Endothelial cell of umbilical vein (primary cell): ENCODE results near the gene CAMK2D. TPM values are rescaled to one million over a fixed set of nuclear protein-coding genes. Genes with fewer than 3 reads are reported as not detected.

Source experiments
- BruUV-seq: library from RNA; stranded (reverse); fragments of 400-500 nt; replicated peaks from 2 replicates; lab custom pipeline; 2021; lab: Mats Ljungman, UMichigan
- CTCF ChIA-PET: fragments of 300-600, 350-600 bp; sonication (Branson Sonifier 250); formaldehyde crosslinking; loops from one replicate; lab custom pipeline; 2021; ENCODE audit warnings: antibody characterized with exemption, inconsistent platforms; lab: Charles Lee
- POLR2A ChIA-PET: fragments of 300-600, 350-600 bp; sonication (Branson Sonifier 250); formaldehyde crosslinking; loops from one replicate; lab custom pipeline; 2021; ENCODE audit warnings: antibody characterized with exemption, inconsistent platforms; lab: Charles Lee
- DNase-seq: peaks from one replicate; pipeline ENCODE4 v3.0.0-alpha.2; 2011; ENCODE audit warnings: low read depth, low spot score
- FAIRE-seq: peaks from 2 replicates; lab custom pipeline; 2011; peaks lifted over from hg19 to GRCh38; lab: Jason Lieb, UNC
- H2AFZ ChIP-seq: 2 replicates; pipeline ENCODE4 v1.6.0; 2012; ENCODE audit warnings: low read depth, low read length, control low read depth, inconsistent platforms
- H3K27ac ChIP-seq: 2 replicates; pipeline ENCODE4 v1.5.1; 2011; ENCODE audit warnings: low read depth, mild to moderate bottlenecking, control low read depth, low read length, moderate library complexity; ENCODE audit not compliant: insufficient read depth
- H3K27me3 ChIP-seq, 2 experiments: 2 replicates each; pipeline versions ENCODE4 v1.6.0 to v1.6.1; 2011; ENCODE audit warnings: low read length in 2 of 2, mixed read lengths in 1 of 2; ENCODE audit not compliant: control insufficient read depth in 2 of 2, insufficient read depth in 2 of 2
- H3K36me3 ChIP-seq, 2 experiments: 2 replicates in 1 of 2; 3 replicates in 1 of 2; pipeline ENCODE4 v1.5.1; 2011; ENCODE audit warnings: low read length in 2 of 2, mild to moderate bottlenecking in 1 of 2, moderate library complexity in 1 of 2; ENCODE audit not compliant: control insufficient read depth in 2 of 2, insufficient read depth in 2 of 2; ENCODE audit errors: extremely low read depth in 1 of 2
- H3K4me1 ChIP-seq: 3 replicates; pipeline ENCODE4 v1.5.1; 2011; ENCODE audit warnings: mild to moderate bottlenecking, low read length; ENCODE audit not compliant: control insufficient read depth, insufficient read depth; ENCODE audit errors: extremely low read depth
- H3K4me2 ChIP-seq: 2 replicates; pipeline ENCODE4 v1.6.1; 2011; ENCODE audit warnings: low read length, control low read depth, mixed read lengths; ENCODE audit not compliant: insufficient read depth
- H3K4me3 ChIP-seq, 3 experiments: fragments of 200-600 bp in 1 of 3; sonication (generic), shearing (Covaris generic) in 1 of 3; replicated peaks in 1 of 3; 2 replicates each; pipeline ENCODE4 v1.5.1; 2011 to 2016; ENCODE audit warnings: control low read depth in 3 of 3, low read length in 3 of 3, mild to moderate bottlenecking in 2 of 3, inconsistent platforms in 1 of 3, low read depth in 1 of 3, moderate library complexity in 1 of 3; ENCODE audit not compliant: insufficient read depth in 1 of 3
- H3K79me2 ChIP-seq: 2 replicates; pipeline ENCODE4 v1.6.0; 2012; ENCODE audit warnings: low read length, inconsistent platforms; ENCODE audit not compliant: control insufficient read depth, insufficient read depth
- H3K9ac ChIP-seq: replicated peaks from 2 replicates; pipeline ENCODE3; 2011; ENCODE audit warnings: low read length, control low read depth; ENCODE audit not compliant: insufficient read depth; ENCODE audit errors: extremely low read depth
- H3K9me1 ChIP-seq: replicated peaks from 3 replicates; pipeline ENCODE4 v1.6.0; 2011; ENCODE audit warnings: mild to moderate bottlenecking, low read length; ENCODE audit not compliant: control insufficient read depth, insufficient read depth; ENCODE audit errors: extremely low read depth
- H3K9me3 ChIP-seq: replicated peaks from 2 replicates; pipeline ENCODE4 v1.5.1; 2012; ENCODE audit warnings: low read length, inconsistent platforms; ENCODE audit not compliant: control insufficient read depth, insufficient read depth
- H4K20me1 ChIP-seq: replicated peaks from 2 replicates; pipeline ENCODE3; 2011; ENCODE audit warnings: mild to moderate bottlenecking, low read length; ENCODE audit not compliant: control insufficient read depth, insufficient read depth; ENCODE audit errors: extremely low read depth
- EZH2 ChIP-seq: IDR thresholded peaks from 2 replicates; pipeline ENCODE4 v1.6.1; 2012; ENCODE audit warnings: borderline replicate concordance, low read depth, mild to moderate bottlenecking, moderate library complexity, low read length, inconsistent platforms; ENCODE audit not compliant: severe bottlenecking
- FOS ChIP-seq: IDR thresholded peaks from 2 replicates; pipeline ENCODE4 v1.6.1; 2011; ENCODE audit warnings: mild to moderate bottlenecking, low read length, moderate library complexity, borderline replicate concordance; ENCODE audit not compliant: insufficient read depth
- GATA2 ChIP-seq: IDR thresholded peaks from 2 replicates; pipeline ENCODE4 v1.7.0; 2011; ENCODE audit warnings: low read depth, mild to moderate bottlenecking, moderate library complexity, mixed read lengths, low read length; ENCODE audit not compliant: insufficient read length, insufficient read depth
- JUN ChIP-seq: IDR thresholded peaks from 2 replicates; pipeline ENCODE4 v1.6.1; 2011; ENCODE audit warnings: borderline replicate concordance, low read depth; ENCODE audit not compliant: insufficient read length, insufficient read depth
- MYC ChIP-seq: IDR thresholded peaks from one replicate; pipeline ENCODE4 v1.6.1; 2011; ENCODE audit warnings: mild to moderate bottlenecking, low read depth, low read length
- POLR2A ChIP-seq: IDR thresholded peaks from 2 replicates; pipeline ENCODE4 v1.6.1; 2012; ENCODE audit warnings: low read depth, mild to moderate bottlenecking, control low read depth, low read length
- POLR2AphosphoS5 ChIP-seq: IDR thresholded peaks from 2 replicates; pipeline ENCODE4 v1.6.1; 2012; ENCODE audit warnings: low read depth, mild to moderate bottlenecking, control low read depth, low read length, moderate library complexity; ENCODE audit not compliant: insufficient read depth
- dilution Hi-C: fragments of 300-500 bp; cut with MboI; formaldehyde crosslinking; loops from one replicate; pipeline ENCODE4 v1.15.0; 2019; ENCODE audit warnings: low sequenced_read_pairs; ENCODE audit not compliant: extremely low pct_ligation_motif_present
- intact Hi-C: fragments of 100-400 bp; cut with micrococcal nuclease; formaldehyde crosslinking; loops from one replicate; pipeline ENCODE4 v1.10.0; 2022
- polyA plus RNA-seq, 4 experiments: library from polyadenylated mRNA; depleted of rRNA in 3 of 4; stranded (reverse) in 3 of 4; unstranded in 1 of 4; fragments of >200 nt; gene quantifications; 2 replicates each; pipeline versions ENCODE4 v1.2.1 to v1.2.3, GENCODE V29; 2011 to 2012; ENCODE audit warnings: missing spikeins in 1 of 4
- total RNA-seq: library from RNA; stranded (reverse); gene quantifications from 2 replicates; pipeline ENCODE4 v1.2.3, GENCODE V29; 2021
- TF ChIP-seq, protein P1 (sequence below), 2 donors: IDR thresholded peaks; 1 replicate in 1 of 2; 2 replicates in 1 of 2; pipeline ENCODE4 v1.5.1; 2011; ENCODE audit warnings: low read length in 2 of 2, mild to moderate bottlenecking in 2 of 2, moderate library complexity in 2 of 2, control low read depth in 1 of 2, inconsistent platforms in 1 of 2, low read depth in 1 of 2; ENCODE audit not compliant: insufficient read depth in 1 of 2; ENCODE audit errors: extremely low read depth in 1 of 2
- TF ChIP-seq, protein P2 (sequence below): IDR thresholded peaks from 2 replicates; pipeline ENCODE4 v1.6.1; 2011; ENCODE audit not compliant: insufficient read depth, insufficient read length

Gene CAMK2D
- total and polyA plus RNA-seq, 2 donors (not counting 3 experiments of a cell fraction or from before 2014, with no cell fraction given) = 10.4 to 30.7 TPM

DNA sequence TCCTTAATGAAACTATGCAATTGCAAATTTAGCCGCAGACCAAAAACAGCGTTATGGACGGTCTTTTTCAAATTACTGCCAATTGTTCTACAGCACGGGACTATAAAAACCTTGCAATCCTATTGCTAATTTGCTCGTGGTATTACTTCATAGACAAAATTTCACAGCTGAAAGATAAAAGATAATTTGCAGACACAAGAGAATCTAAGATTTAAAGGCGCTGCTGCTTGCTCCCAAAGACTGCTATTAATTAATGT is 1.4 kb upstream of the CAMK2D start:
- FAIRE-seq (no peak), DNase-seq (no peak)
- ChIA-PET POLR2A (no interaction called here), CTCF (interaction anchor here (1.2 kb wide), 1 partner anchor 215 kb away, joined by 3 read pairs; no protein-coding TSS in a partner anchor)
- Histone ChIP-seq H3K36me3 (no peaks in the 10 kb centered on the region), H4K20me1 (no peaks in the 10 kb centered on the region), H3K4me1 (peaks cover 21% of the 10 kb centered on the region), H3K27ac (peak overlapping the region; percentile 84), H3K9me1 (no peaks in the 10 kb centered on the region), H2AFZ (peak overlapping the region; percentile 69), H3K4me3 (peak overlapping the region; percentile 6 to 97 (median 38)), H3K4me2 (peak overlapping the region; percentile 99), H3K9me3 (no peaks in the 10 kb centered on the region), H3K9ac (peak overlapping the region; percentile 83), H3K27me3 (no peaks in the 10 kb centered on the region), H3K79me2 (peaks cover 12% of the 10 kb centered on the region)
- dilution Hi-C loops = no loop called here
- intact Hi-C loops = loop anchor here (2.0 to 5.0 kb wide), 6 partner anchors 119 to 619 kb away; no protein-coding TSS in a partner anchor
- TF ChIP-seq JUN = no peak
- no peak for TF ChIP-seq POLR2AphosphoS5
- TF ChIP-seq GATA2 = peak; percentile 6
- TSS peak; percentile 92 for BruUV-seq

DNA sequence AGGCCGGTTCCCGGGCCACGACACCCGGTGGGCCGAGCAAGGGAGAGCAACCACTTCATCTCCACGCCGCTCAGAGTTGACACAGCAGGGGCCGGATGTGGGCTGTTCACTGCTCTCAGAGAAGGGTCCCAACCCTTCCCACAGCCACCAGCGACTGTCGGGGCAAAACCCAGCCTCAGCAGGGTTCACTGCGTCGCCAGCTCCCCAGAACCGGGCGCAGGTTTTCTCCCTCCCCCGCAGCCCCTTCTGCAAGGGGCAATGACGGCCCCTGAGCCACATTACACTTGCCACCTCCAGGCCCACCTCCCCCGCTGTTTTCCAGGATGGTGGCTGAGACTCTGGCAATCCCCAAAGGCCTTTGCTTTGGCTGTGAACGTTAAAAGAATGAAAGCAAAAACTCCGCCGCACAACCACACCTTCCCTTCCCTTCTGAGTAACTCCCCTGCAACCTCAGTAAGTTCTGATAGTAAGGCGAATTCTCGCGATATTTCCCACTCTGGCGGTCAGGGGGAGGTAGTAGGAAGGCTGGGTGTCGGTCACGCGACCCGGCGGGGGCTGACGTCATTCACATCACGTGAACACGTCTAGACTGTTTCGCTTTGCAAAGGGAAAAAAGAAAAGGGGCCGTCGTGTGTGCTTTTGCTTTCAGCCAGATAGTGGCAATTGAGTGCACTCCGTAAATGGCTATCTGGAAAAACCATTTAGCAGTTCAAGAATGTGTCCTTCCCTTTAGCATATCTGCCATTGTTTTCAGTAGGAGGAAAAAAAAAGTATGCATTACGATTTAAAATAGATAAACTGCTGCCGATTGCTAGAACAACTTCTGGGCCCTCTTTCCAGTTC is 869 bp upstream of the CAMK2D start:
- H4K20me1 ChIP-seq = no peaks in the 10 kb centered on the region
- TF ChIP-seq GATA2 (peak; percentile 32), JUN (peak; percentile 93), POLR2A (peak; percentile 76), MYC (no peak), POLR2AphosphoS5 (peak; percentile 75), FOS (peak; percentile 37), EZH2 (no peak)
- TF ChIP-seq, protein P1, sequence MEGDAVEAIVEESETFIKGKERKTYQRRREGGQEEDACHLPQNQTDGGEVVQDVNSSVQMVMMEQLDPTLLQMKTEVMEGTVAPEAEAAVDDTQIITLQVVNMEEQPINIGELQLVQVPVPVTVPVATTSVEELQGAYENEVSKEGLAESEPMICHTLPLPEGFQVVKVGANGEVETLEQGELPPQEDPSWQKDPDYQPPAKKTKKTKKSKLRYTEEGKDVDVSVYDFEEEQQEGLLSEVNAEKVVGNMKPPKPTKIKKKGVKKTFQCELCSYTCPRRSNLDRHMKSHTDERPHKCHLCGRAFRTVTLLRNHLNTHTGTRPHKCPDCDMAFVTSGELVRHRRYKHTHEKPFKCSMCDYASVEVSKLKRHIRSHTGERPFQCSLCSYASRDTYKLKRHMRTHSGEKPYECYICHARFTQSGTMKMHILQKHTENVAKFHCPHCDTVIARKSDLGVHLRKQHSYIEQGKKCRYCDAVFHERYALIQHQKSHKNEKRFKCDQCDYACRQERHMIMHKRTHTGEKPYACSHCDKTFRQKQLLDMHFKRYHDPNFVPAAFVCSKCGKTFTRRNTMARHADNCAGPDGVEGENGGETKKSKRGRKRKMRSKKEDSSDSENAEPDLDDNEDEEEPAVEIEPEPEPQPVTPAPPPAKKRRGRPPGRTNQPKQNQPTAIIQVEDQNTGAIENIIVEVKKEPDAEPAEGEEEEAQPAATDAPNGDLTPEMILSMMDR (IDR thresholded peaks at IDR 0.05; ENCODE audit: extremely low read depth in 1 of 2, insufficient read depth in 1 of 2, low read depth in 1 of 2, low read length in 2 of 2) = no peak
- TF ChIP-seq, protein P2, sequence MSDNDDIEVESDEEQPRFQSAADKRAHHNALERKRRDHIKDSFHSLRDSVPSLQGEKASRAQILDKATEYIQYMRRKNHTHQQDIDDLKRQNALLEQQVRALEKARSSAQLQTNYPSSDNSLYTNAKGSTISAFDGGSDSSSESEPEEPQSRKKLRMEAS = peak; percentile 88
- H3K9ac ChIP-seq = peak overlapping the region; percentile 83
- H3K9me1 ChIP-seq = no peaks in the 10 kb centered on the region
- H3K27me3 ChIP-seq = no peaks in the 10 kb centered on the region
- FAIRE-seq (peak; percentile 90), DNase-seq (peak; percentile 99)
- H3K4me2 ChIP-seq = peak overlapping the region; percentile 99
- peaks cover 21% of the 10 kb centered on the region for H3K4me1 ChIP-seq
- POLR2A ChIA-PET = interaction anchor here (1.0 kb wide), 1 partner anchor 294 kb away, joined by 3 read pairs; no protein-coding TSS in a partner anchor
- peak overlapping the region; percentile 96 for H2AFZ ChIP-seq
- no peaks in the 10 kb centered on the region for H3K9me3 ChIP-seq
- H3K4me3 ChIP-seq = peak overlapping the region; percentile 93 to 98 (median 97)
- intact Hi-C loops (loop anchor here (1.0 to 5.0 kb wide), 12 partner anchors 120 to 620 kb away; no protein-coding TSS in a partner anchor), dilution Hi-C loops (no loop called here)
- CTCF ChIA-PET = interaction anchor here (1.0 to 1.2 kb wide), 2 partner anchors 214 to 368 kb away, joined by 3 read pairs; no protein-coding TSS in a partner anchor
- no peaks in the 10 kb centered on the region for H3K36me3 ChIP-seq
- TSS peak; percentile 21 for BruUV-seq
- H3K27ac ChIP-seq = peak overlapping the region; percentile 84
- H3K79me2 ChIP-seq = peaks cover 13% of the 10 kb centered on the region
